ENCODE measurements around the gene TACR2. TPM values are rescaled to one million over a fixed set of nuclear protein-coding genes. Genes with fewer than 3 reads are reported as not detected.
A peak's percentile ranks its signal among the peaks of the same experiment; 100 is the strongest.

The TACR2 gene
- total and polyA plus RNA-seq, 7 experiments from 2014 or later: 0.44 to 0.47 TPM; not detected in 5

DNA sequence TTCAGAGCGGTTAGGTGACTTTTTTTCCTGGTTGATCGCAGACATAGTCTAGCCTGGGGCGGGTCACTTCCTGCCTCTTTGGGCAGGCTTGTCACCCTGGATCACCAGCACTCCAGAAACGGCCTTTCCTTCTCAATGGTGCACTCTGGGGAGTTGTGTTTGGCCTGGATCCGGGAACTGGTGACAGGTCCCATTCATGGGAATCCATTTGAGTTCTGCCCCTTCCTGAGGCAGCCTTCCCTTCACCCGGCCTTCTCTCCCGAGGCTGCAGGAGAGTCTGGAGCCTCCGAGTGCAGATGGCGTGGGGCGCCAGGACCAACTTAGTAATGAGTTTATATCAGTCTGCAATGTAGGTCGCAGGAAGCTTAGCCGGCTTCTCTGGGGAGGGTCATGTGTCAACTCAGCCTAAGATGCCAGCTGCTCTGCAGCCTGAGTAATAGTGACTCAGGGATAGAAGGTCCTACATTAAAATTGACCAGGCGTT, 54.2 kb downstream of the TACR2 start:
- H3K27me3 ChIP-seq (ENCODE audit: control insufficient read depth in 2 of 2, insufficient read depth in 2 of 2, low read length in 2 of 2): no peaks in the 10 kb centered on the region
- H3K4me3 ChIP-seq (ENCODE audit: low read length): no peak overlapping the region
- CTCF ChIA-PET: interaction anchor here (0.6 to 1.3 kb wide), 5 partner anchors 28 to 46 kb away, joined by 3 to 4 read pairs (median 3); no protein-coding TSS in a partner anchor
- peak overlapping the region; percentile 62 to 98 (median 83) for H3K27ac Mint-ChIP-seq
- intact Hi-C loops (cut with micrococcal nuclease): no loop called here
- H3K4me1 ChIP-seq (ENCODE audit: control insufficient read depth in 2 of 2, insufficient read depth in 2 of 2, low read length in 2 of 2): peaks cover 12 to 48% of the 10 kb centered on the region in 2 donors
- peaks cover 44 to 80% (median 64%) of the 10 kb centered on the region in 7 donors for H3K4me1 Mint-ChIP-seq
- POLR2A ChIA-PET: interaction anchor here (0.7 to 10.2 kb wide), 6 partner anchors 9 to 44 kb away, joined by 3 to 65 read pairs (median 6); no protein-coding TSS in a partner anchor
- H3K9me3 Mint-ChIP-seq: no peaks in the 10 kb centered on the region
- H3K9me3 ChIP-seq (ENCODE audit: control insufficient read depth in 2 of 3, low read length in 3 of 3): no peaks in the 10 kb centered on the region
- peak in 7 of 9 donors; percentile 24 to 50 (median 37) for DNase-seq
- ATAC-seq: no peak
- H3K4me3 Mint-ChIP-seq: peak overlapping the region in 6 of 10 donors; percentile 33 to 80 (median 48)
- peaks cover 0 to 26% (median 16%) of the 10 kb centered on the region in 5 donors for H3K36me3 Mint-ChIP-seq
- H3K27me3 Mint-ChIP-seq: no peaks in the 10 kb centered on the region
- peak overlapping the region; percentile 4 for H3K27ac ChIP-seq (ENCODE audit: low read depth, low read length)
- peaks cover 0 to 54% (median 8%) of the 10 kb centered on the region in 3 experiments for H3K36me3 ChIP-seq (ENCODE audit: control insufficient read depth in 2 of 3, insufficient read depth in 3 of 3, low read length in 3 of 3)

DNA sequence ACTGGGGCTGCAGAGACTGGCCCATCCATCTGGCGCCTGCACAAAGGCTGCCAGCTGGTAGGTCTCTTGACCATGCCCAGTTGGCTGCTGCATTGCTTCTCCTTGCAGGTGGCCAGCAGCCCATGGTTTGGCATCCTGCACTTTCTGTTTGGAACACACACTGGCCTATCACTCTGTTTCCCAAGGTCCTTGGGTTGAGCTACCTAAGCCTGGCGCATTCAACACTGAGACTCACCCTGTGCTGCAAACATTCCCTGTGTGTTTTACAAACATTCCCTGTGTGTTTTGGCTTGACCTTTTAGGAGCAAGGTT, 55.5 kb downstream of the TACR2 start:
- CTCF ChIA-PET: interaction anchor here (1.1 kb wide), 1 partner anchor 32 kb away, joined by 3 read pairs; no protein-coding TSS in a partner anchor
- H3K27ac Mint-ChIP-seq: peak overlapping the region; percentile 42 to 98 (median 88)
- POLR2A ChIA-PET: interaction anchor here (1.2 to 10.2 kb wide), 2 partner anchors 17 to 42 kb away, joined by 3 to 65 read pairs; no protein-coding TSS in a partner anchor
- H3K27me3 ChIP-seq (ENCODE audit: control insufficient read depth in 2 of 2, insufficient read depth in 2 of 2, low read length in 2 of 2): no peaks in the 10 kb centered on the region
- no peaks in the 10 kb centered on the region for H3K27me3 Mint-ChIP-seq
- H3K36me3 Mint-ChIP-seq: peaks cover 0 to 21% (median 16%) of the 10 kb centered on the region in 5 donors
- DNase-seq: no peak
- no peak overlapping the region for H3K4me3 ChIP-seq (ENCODE audit: low read length)
- H3K9me3 Mint-ChIP-seq: no peaks in the 10 kb centered on the region
- peaks cover 0 to 42% (median 3%) of the 10 kb centered on the region in 3 experiments for H3K36me3 ChIP-seq (ENCODE audit: control insufficient read depth in 2 of 3, insufficient read depth in 3 of 3, low read length in 3 of 3)
- intact Hi-C loops (cut with micrococcal nuclease): loop anchor here in 1 of 2 donors (2.0 kb wide), 1 partner anchor 42 kb away; no protein-coding TSS in a partner anchor
- peaks cover 44 to 76% (median 64%) of the 10 kb centered on the region in 7 donors for H3K4me1 Mint-ChIP-seq
- no peaks in the 10 kb centered on the region for H3K9me3 ChIP-seq (ENCODE audit: control insufficient read depth in 2 of 3, low read length in 3 of 3)
- peaks cover 12 to 48% of the 10 kb centered on the region in 2 donors for H3K4me1 ChIP-seq (ENCODE audit: control insufficient read depth in 2 of 2, insufficient read depth in 2 of 2, low read length in 2 of 2)
- peak overlapping the region; percentile 57 for H3K27ac ChIP-seq (ENCODE audit: low read depth, low read length)
- no peak for ATAC-seq
- peak overlapping the region in 9 of 10 donors; percentile 2 to 80 (median 50) for H3K4me3 Mint-ChIP-seq

DNA sequence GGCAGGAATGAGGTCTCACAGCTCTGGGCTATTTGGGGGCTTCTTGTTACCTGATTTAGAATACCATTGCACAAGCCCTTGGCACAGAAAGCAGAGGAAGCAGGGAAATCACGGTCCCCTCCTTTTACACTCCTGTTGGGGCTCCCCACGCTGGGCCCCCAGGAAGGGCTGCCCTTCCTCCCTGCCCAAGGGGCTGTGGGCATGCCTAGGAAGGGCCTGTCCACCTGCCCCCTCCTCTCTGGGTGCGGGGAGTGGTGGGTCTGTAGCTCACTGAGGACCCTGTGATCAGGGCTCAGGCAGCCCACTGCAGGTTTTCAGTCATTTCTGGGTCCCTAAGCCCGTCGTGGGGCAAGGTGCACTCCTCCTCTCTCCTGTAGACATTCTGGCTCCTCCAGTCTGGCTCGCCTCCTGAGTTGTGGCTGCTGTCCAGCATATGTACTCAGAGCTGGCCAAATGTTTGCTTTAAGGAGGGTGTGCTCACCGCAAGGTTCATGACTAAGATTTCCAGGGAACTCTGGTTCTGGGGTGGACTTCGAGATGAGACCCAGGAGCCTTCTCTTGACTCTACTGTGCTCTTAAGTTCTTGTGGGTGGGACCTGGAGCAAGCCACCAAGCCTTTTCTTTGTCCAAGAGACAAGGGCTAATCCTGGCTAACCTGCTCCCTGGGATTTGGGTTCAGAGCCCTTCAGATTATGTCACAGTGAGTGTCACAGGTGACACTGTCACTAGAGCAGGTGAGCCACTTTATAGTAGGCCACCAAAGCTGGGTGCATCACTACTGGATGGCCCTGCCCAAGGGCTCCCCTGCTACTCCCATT, 56.0 kb downstream of the TACR2 start:
- ATAC-seq: no peak
- no peak overlapping the region for H3K4me3 ChIP-seq (ENCODE audit: low read length)
- H3K4me1 ChIP-seq (ENCODE audit: control insufficient read depth in 2 of 2, insufficient read depth in 2 of 2, low read length in 2 of 2): peaks cover 12 to 48% of the 10 kb centered on the region in 2 donors
- no peaks in the 10 kb centered on the region for H3K9me3 ChIP-seq (ENCODE audit: control insufficient read depth in 2 of 3, low read length in 3 of 3)
- H3K4me3 Mint-ChIP-seq: peak overlapping the region in 9 of 10 donors; percentile 21 to 83 (median 73)
- DNase-seq: no peak
- no peaks in the 10 kb centered on the region for H3K9me3 Mint-ChIP-seq
- no peaks in the 10 kb centered on the region for H3K27me3 ChIP-seq (ENCODE audit: control insufficient read depth in 2 of 2, insufficient read depth in 2 of 2, low read length in 2 of 2)
- intact Hi-C loops (cut with micrococcal nuclease): loop anchor here in 1 of 2 donors (2.0 kb wide), 1 partner anchor 42 kb away; no protein-coding TSS in a partner anchor
- H3K4me1 Mint-ChIP-seq: peaks cover 44 to 77% (median 64%) of the 10 kb centered on the region in 7 donors
- POLR2A ChIA-PET: interaction anchor here (1.0 to 10.2 kb wide), 5 partner anchors 9 to 42 kb away, joined by 3 to 65 read pairs (median 4); no protein-coding TSS in a partner anchor
- CTCF ChIA-PET: no interaction called here
- H3K36me3 Mint-ChIP-seq: peaks cover 0 to 20% (median 16%) of the 10 kb centered on the region in 5 donors
- H3K27ac Mint-ChIP-seq: peak overlapping the region; percentile 83 to 98 (median 94)
- H3K27ac ChIP-seq (ENCODE audit: low read depth, low read length): peak overlapping the region; percentile 57
- H3K27me3 Mint-ChIP-seq: no peaks in the 10 kb centered on the region
- peaks cover 0 to 36% (median 0%) of the 10 kb centered on the region in 3 experiments for H3K36me3 ChIP-seq (ENCODE audit: control insufficient read depth in 2 of 3, insufficient read depth in 3 of 3, low read length in 3 of 3)

DNA sequence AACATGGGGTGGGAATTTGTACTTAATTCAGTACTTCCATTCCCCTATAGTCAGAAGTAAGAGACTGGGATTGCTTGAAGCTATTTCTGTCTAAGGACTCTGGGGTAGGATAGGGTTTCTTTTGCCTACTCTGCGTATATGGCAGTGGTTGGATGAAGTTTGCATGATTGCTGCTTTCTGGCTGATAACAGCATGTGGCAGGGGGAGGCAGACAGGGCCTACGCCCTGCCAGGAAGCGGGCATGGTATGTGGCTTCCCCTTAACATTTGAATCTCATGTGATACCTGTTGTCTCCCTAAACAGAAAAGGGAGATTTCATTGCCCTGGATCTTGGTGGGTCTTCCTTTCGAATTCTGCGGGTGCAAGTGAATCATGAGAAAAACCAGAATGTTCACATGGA, 57.1 kb downstream of the TACR2 start:
- H3K27me3 Mint-ChIP-seq: no peaks in the 10 kb centered on the region
- CTCF ChIA-PET: interaction anchor here (0.7 kb wide), 1 partner anchor 45 kb away, joined by 3 read pairs; no protein-coding TSS in a partner anchor
- peak overlapping the region; percentile 8 to 83 (median 74) for H3K4me3 Mint-ChIP-seq
- H3K9me3 ChIP-seq (ENCODE audit: control insufficient read depth in 2 of 3, low read length in 3 of 3): no peaks in the 10 kb centered on the region
- POLR2A ChIA-PET: interaction anchor here (1.1 to 10.2 kb wide), 5 partner anchors 10 to 41 kb away, joined by 4 to 65 read pairs (median 8); no protein-coding TSS in a partner anchor
- H3K36me3 Mint-ChIP-seq: peaks cover 0 to 22% (median 14%) of the 10 kb centered on the region in 5 donors
- peaks cover 0 to 25% (median 0%) of the 10 kb centered on the region in 3 experiments for H3K36me3 ChIP-seq (ENCODE audit: control insufficient read depth in 2 of 3, insufficient read depth in 3 of 3, low read length in 3 of 3)
- peak in 7 of 9 donors; percentile 59 to 73 (median 67) for DNase-seq
- H3K4me1 ChIP-seq (ENCODE audit: control insufficient read depth in 2 of 2, insufficient read depth in 2 of 2, low read length in 2 of 2): peaks cover 12 to 50% of the 10 kb centered on the region in 2 donors
- intact Hi-C loops (cut with micrococcal nuclease): loop anchor here in 1 of 2 donors (1.0 to 2.0 kb wide), 4 partner anchors 10 to 122 kb away; no protein-coding TSS in a partner anchor
- no peaks in the 10 kb centered on the region for H3K27me3 ChIP-seq (ENCODE audit: control insufficient read depth in 2 of 2, insufficient read depth in 2 of 2, low read length in 2 of 2)
- H3K4me1 Mint-ChIP-seq: peaks cover 46 to 81% (median 69%) of the 10 kb centered on the region in 7 donors
- peak; percentile 92 for ATAC-seq
- H3K27ac Mint-ChIP-seq: peak overlapping the region; percentile 39 to 98 (median 93)
- no peak overlapping the region for H3K4me3 ChIP-seq (ENCODE audit: low read length)
- peak overlapping the region; percentile 57 for H3K27ac ChIP-seq (ENCODE audit: low read depth, low read length)
- no peaks in the 10 kb centered on the region for H3K9me3 Mint-ChIP-seq

DNA sequence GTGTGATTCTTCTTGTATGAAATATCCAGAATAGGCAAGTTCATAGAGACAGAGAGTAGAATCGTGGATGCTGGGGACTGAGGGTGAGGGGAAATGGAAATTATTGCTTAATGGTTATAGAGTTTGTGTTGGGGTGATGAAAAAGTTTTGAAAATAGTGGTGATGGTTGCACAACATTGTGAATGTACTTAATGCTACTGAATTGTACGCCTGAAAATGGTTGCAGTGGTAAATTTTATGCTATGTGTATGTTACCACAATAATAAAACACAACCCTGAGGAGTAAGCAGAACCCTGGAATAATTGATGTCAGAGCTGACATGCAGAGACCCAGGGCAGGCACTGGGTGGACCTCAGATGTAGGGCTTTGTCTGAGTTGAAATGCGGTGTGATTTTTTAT, 57.6 kb downstream of the TACR2 start:
- peak overlapping the region; percentile 8 to 83 (median 74) for H3K4me3 Mint-ChIP-seq
- Histone ChIP-seq H3K27ac (ENCODE audit: low read depth, low read length) (peak overlapping the region; percentile 57), H3K9me3 (ENCODE audit: control insufficient read depth in 2 of 3, low read length in 3 of 3) (no peaks in the 10 kb centered on the region), H3K27me3 (ENCODE audit: control insufficient read depth in 2 of 2, insufficient read depth in 2 of 2, low read length in 2 of 2) (no peaks in the 10 kb centered on the region), H3K4me3 (ENCODE audit: low read length) (no peak overlapping the region), H3K4me1 (ENCODE audit: control insufficient read depth in 2 of 2, insufficient read depth in 2 of 2, low read length in 2 of 2) (peaks cover 12 to 54% of the 10 kb centered on the region in 2 donors), H3K36me3 (ENCODE audit: control insufficient read depth in 2 of 3, insufficient read depth in 3 of 3, low read length in 3 of 3) (peaks cover 0 to 21% (median 0%) of the 10 kb centered on the region in 3 experiments)
- H3K9me3 Mint-ChIP-seq: peaks cover 0 to under 1% (median 0%) of the 10 kb centered on the region in 11 donors
- DNase-seq (no peak), ATAC-seq (peak; percentile 45)
- H3K27ac Mint-ChIP-seq: peak overlapping the region; percentile 39 to 98 (median 93)
- CTCF ChIA-PET: interaction anchor here (0.7 kb wide), 1 partner anchor 45 kb away, joined by 3 read pairs; no protein-coding TSS in a partner anchor
- peaks cover 0 to 27% (median 17%) of the 10 kb centered on the region in 5 donors for H3K36me3 Mint-ChIP-seq
- intact Hi-C loops (cut with micrococcal nuclease): loop anchor here in 1 of 2 donors (1.0 to 2.0 kb wide), 4 partner anchors 10 to 122 kb away; no protein-coding TSS in a partner anchor
- peaks cover 47 to 82% (median 71%) of the 10 kb centered on the region in 7 donors for H3K4me1 Mint-ChIP-seq
- POLR2A ChIA-PET: interaction anchor here (0.6 to 10.2 kb wide), 6 partner anchors 10 to 1595 kb away, joined by 3 to 65 read pairs (median 8); no protein-coding TSS in a partner anchor
- H3K27me3 Mint-ChIP-seq: no peaks in the 10 kb centered on the region
